Mammary epithelial cell (primary cell): ENCODE data around the gene ZIM2.

ENCODE experiments used
- EZH2 ChIP-seq: IDR thresholded peaks from 2 replicates; pipeline ENCODE4 v1.6.1; 2012; ENCODE audit warnings: low read length, inconsistent platforms, borderline replicate concordance
- TF ChIP-seq, protein P1 (sequence below), 2 donors: IDR thresholded peaks in 1 of 2; conservative IDR thresholded peaks in 1 of 2; 2 replicates each; pipeline ENCODE4 v1.5.1; 2011 to 2012; ENCODE audit warnings: inconsistent platforms in 2 of 2, low read length in 2 of 2, mild to moderate bottlenecking in 2 of 2, control low read depth in 1 of 2, low read depth in 1 of 2; ENCODE audit not compliant: insufficient read depth in 1 of 2; ENCODE audit errors: extremely low read depth in 1 of 2

DNA sequence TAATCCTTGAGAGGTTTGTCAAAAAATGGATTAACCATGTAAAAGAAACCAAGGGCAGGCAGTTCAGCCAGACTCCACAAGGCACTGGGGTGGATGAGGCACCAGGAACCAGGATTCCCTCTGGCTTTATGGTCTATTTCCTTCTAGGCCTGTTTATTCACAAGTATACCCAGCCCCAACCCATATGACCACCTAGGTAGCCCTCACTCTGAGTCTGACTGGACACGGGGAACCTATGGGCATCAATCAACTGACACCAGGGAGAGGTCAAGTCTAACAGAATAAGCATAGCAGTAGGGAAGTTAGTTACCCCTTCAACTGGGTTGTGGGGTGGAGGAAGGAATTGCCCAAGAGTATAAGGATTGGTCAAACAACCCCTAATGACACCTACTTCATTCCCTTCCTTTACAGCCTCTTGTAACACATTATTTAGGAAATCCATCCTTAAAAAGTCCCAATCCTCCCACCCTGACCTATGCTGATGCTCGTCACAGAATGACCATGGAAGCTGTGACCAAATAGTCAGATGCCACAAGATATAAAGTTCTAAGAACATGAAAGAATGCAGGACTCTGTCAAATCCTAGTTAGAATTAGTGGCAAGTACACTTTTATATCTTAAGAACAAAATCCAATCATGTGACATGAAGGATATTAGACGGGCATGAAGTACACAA, 31.7 kb downstream of the ZIM2 start:
- TF ChIP-seq, protein P1, sequence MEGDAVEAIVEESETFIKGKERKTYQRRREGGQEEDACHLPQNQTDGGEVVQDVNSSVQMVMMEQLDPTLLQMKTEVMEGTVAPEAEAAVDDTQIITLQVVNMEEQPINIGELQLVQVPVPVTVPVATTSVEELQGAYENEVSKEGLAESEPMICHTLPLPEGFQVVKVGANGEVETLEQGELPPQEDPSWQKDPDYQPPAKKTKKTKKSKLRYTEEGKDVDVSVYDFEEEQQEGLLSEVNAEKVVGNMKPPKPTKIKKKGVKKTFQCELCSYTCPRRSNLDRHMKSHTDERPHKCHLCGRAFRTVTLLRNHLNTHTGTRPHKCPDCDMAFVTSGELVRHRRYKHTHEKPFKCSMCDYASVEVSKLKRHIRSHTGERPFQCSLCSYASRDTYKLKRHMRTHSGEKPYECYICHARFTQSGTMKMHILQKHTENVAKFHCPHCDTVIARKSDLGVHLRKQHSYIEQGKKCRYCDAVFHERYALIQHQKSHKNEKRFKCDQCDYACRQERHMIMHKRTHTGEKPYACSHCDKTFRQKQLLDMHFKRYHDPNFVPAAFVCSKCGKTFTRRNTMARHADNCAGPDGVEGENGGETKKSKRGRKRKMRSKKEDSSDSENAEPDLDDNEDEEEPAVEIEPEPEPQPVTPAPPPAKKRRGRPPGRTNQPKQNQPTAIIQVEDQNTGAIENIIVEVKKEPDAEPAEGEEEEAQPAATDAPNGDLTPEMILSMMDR (conservative IDR thresholded peaks at IDR 0.05 in 1 of 2, IDR thresholded peaks at IDR 0.05 in 1 of 2; ENCODE audit: extremely low read depth in 1 of 2, insufficient read depth in 1 of 2, low read depth in 1 of 2, low read length in 2 of 2), result no peak
- no peak for TF ChIP-seq EZH2
